ENCODE results near the gene ECI1.

DNA sequence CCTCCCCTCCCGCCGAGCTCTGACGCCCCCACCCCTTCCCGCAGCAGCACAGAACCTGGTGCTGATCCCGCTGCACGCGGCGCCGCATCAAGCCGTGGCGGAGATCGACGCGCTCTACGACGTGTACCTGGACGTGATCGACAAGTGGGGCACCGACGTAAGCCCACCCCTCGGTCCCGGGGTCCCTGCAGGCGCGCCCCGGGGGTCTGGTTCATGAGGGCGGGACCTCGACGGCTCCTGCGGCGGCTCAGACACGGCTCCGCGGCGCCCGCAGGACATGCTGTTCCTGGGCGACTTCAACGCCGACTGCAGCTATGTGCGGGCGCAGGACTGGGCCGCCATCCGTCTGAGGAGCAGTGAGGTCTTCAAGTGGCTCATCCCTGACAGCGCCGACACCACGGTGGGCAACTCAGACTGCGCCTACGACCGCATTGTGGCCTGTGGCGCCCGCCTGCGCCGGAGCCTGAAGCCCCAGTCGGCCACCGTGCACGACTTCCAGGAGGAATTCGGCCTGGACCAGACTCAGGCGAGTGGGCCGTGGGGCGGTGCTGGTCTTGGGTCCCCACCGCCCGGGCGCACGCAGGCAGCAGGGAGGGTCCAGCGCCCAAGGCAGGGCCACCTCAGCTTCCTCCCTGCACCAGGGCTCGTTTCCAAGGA, 13.8 kb downstream of the ECI1 start:
- TF ChIP-seq, protein P1, sequence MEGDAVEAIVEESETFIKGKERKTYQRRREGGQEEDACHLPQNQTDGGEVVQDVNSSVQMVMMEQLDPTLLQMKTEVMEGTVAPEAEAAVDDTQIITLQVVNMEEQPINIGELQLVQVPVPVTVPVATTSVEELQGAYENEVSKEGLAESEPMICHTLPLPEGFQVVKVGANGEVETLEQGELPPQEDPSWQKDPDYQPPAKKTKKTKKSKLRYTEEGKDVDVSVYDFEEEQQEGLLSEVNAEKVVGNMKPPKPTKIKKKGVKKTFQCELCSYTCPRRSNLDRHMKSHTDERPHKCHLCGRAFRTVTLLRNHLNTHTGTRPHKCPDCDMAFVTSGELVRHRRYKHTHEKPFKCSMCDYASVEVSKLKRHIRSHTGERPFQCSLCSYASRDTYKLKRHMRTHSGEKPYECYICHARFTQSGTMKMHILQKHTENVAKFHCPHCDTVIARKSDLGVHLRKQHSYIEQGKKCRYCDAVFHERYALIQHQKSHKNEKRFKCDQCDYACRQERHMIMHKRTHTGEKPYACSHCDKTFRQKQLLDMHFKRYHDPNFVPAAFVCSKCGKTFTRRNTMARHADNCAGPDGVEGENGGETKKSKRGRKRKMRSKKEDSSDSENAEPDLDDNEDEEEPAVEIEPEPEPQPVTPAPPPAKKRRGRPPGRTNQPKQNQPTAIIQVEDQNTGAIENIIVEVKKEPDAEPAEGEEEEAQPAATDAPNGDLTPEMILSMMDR (IDR thresholded peaks at IDR 0.05; ENCODE audit: low read length) = no peak
- no peak for TF ChIP-seq EZH2 (optimal IDR thresholded peaks at IDR 0.05; ENCODE audit: low read depth, low read length)
